A549 (cell line): Measurements from ENCODE around the gene IFT27.

ENCODE experiments used
- BCL3 ChIP-seq: fragments of >200 bp; sonication (Bioruptor Twin); formaldehyde crosslinking; IDR thresholded peaks from 3 replicates; pipeline ENCODE4 v1.6.1; 2016
- EP300 ChIP-seq, 2 experiments: fragments of >200 bp; sonication (Bioruptor Twin); formaldehyde crosslinking; IDR thresholded peaks; 2 replicates in 1 of 2; 3 replicates in 1 of 2; pipeline ENCODE4 v1.6.1; 2016 to 2017
- FOXS1 ChIP-seq: fragments of 250-450 bp; sonication (Bioruptor Pico); IDR thresholded peaks from 2 replicates; pipeline ENCODE4 v1.5.0; 2020; ENCODE audit warnings: mild to moderate bottlenecking, moderate library complexity
- TF ChIP-seq, protein P1 (sequence below): fragments of 200-600 bp; sonication (generic); IDR thresholded peaks from 2 replicates; pipeline ENCODE4 v1.6.1; 2016; ENCODE audit warnings: antibody characterized with exemption, mild to moderate bottlenecking, moderate library complexity
- TF ChIP-seq, protein P2 (sequence below): fragments of >200 bp; sonication (Bioruptor Twin); formaldehyde crosslinking; IDR thresholded peaks from 3 replicates; pipeline ENCODE4 v1.5.1; 2016

- TF ChIP-seq BCL3 (no peak), FOXS1 (CRISPR knock-in tag) (no peak), EP300 (IDR thresholded peaks at IDR 0.05) (no peak)
- TF ChIP-seq, protein P1, sequence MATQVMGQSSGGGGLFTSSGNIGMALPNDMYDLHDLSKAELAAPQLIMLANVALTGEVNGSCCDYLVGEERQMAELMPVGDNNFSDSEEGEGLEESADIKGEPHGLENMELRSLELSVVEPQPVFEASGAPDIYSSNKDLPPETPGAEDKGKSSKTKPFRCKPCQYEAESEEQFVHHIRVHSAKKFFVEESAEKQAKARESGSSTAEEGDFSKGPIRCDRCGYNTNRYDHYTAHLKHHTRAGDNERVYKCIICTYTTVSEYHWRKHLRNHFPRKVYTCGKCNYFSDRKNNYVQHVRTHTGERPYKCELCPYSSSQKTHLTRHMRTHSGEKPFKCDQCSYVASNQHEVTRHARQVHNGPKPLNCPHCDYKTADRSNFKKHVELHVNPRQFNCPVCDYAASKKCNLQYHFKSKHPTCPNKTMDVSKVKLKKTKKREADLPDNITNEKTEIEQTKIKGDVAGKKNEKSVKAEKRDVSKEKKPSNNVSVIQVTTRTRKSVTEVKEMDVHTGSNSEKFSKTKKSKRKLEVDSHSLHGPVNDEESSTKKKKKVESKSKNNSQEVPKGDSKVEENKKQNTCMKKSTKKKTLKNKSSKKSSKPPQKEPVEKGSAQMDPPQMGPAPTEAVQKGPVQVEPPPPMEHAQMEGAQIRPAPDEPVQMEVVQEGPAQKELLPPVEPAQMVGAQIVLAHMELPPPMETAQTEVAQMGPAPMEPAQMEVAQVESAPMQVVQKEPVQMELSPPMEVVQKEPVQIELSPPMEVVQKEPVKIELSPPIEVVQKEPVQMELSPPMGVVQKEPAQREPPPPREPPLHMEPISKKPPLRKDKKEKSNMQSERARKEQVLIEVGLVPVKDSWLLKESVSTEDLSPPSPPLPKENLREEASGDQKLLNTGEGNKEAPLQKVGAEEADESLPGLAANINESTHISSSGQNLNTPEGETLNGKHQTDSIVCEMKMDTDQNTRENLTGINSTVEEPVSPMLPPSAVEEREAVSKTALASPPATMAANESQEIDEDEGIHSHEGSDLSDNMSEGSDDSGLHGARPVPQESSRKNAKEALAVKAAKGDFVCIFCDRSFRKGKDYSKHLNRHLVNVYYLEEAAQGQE: no peak
- TF ChIP-seq, protein P2, sequence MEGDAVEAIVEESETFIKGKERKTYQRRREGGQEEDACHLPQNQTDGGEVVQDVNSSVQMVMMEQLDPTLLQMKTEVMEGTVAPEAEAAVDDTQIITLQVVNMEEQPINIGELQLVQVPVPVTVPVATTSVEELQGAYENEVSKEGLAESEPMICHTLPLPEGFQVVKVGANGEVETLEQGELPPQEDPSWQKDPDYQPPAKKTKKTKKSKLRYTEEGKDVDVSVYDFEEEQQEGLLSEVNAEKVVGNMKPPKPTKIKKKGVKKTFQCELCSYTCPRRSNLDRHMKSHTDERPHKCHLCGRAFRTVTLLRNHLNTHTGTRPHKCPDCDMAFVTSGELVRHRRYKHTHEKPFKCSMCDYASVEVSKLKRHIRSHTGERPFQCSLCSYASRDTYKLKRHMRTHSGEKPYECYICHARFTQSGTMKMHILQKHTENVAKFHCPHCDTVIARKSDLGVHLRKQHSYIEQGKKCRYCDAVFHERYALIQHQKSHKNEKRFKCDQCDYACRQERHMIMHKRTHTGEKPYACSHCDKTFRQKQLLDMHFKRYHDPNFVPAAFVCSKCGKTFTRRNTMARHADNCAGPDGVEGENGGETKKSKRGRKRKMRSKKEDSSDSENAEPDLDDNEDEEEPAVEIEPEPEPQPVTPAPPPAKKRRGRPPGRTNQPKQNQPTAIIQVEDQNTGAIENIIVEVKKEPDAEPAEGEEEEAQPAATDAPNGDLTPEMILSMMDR: no peak
These were observed 344 bp downstream of the IFT27 start for GRCh38 chr22:36775586-36775963.
